WTC11 (cell line): ENCODE data around the gene PPM1L. TPM values are rescaled to one million over a fixed set of nuclear protein-coding genes. Genes with fewer than 3 reads are reported as not detected.

ENCODE experiments used
- ATAC-seq: fragments of 200-7000 bp; cut with Tn5 transposase; 2 replicates; pipeline ENCODE4 v1.10.0; 2021; ENCODE audit warnings: mild to moderate bottlenecking, moderate library complexity
- CTCF ChIA-PET: fragments of 300-600 bp; sonication (Branson Sonifier 250); formaldehyde crosslinking; loops from one replicate; lab custom pipeline; 2021; ENCODE audit warnings: antibody characterized with exemption; lab: Charles Lee
- POLR2A ChIA-PET: fragments of 350-600 bp; sonication (Branson Sonifier 250); formaldehyde crosslinking; loops from one replicate; lab custom pipeline; 2021; ENCODE audit warnings: antibody characterized with exemption; lab: Charles Lee
- DNase-seq: peaks from one replicate; pipeline ENCODE4 v3.0.0; 2021; ENCODE audit warnings: low spot score
- H3K27ac Mint-ChIP-seq: 2 replicates; pipeline ENCODE4 v1.8.0; 2021; ENCODE audit warnings: mixed read lengths
- H3K27me3 Mint-ChIP-seq: 2 replicates; pipeline ENCODE4 v1.8.0; 2021; ENCODE audit warnings: low read depth, mild to moderate bottlenecking, moderate library complexity, mixed read lengths
- H3K36me3 Mint-ChIP-seq: 2 replicates; pipeline ENCODE4 v1.8.0; 2021; ENCODE audit warnings: mixed read lengths
- H3K4me1 Mint-ChIP-seq: 2 replicates; pipeline ENCODE4 v1.8.0; 2022; ENCODE audit warnings: mixed read lengths
- H3K4me3 Mint-ChIP-seq: 2 replicates; pipeline ENCODE4 v1.8.0; 2021; ENCODE audit warnings: mild to moderate bottlenecking, moderate library complexity, mixed read lengths
- H3K9me3 Mint-ChIP-seq: 2 replicates; pipeline ENCODE4 v1.8.0; 2021; ENCODE audit warnings: mixed read lengths
- ETV6 ChIP-seq: sonication (generic); formaldehyde crosslinking; IDR thresholded peaks from 2 replicates; pipeline ENCODE4 v1.8.1; 2022; ENCODE audit warnings: mild to moderate bottlenecking, missing genetic modification reagents
- FOXJ3 ChIP-seq: sonication (generic); formaldehyde crosslinking; IDR thresholded peaks from 2 replicates; pipeline ENCODE4 v1.9.0; 2021; ENCODE audit warnings: missing genetic modification reagents, mild to moderate bottlenecking, borderline replicate concordance
- FOXK1 ChIP-seq: sonication (generic); formaldehyde crosslinking; IDR thresholded peaks from 2 replicates; pipeline ENCODE4 v1.8.0; 2022; ENCODE audit warnings: mild to moderate bottlenecking, moderate library complexity, missing genetic modification reagents
- IRF2 ChIP-seq: sonication (generic); formaldehyde crosslinking; IDR thresholded peaks from 2 replicates; pipeline ENCODE4 v1.8.0; 2022; ENCODE audit warnings: low read depth, missing genetic modification reagents, borderline replicate concordance
- KAT7 ChIP-seq: sonication (generic); formaldehyde crosslinking; IDR thresholded peaks from 2 replicates; pipeline ENCODE4 v1.8.1; 2023; ENCODE audit warnings: missing genetic modification reagents, mild to moderate bottlenecking, borderline replicate concordance
- MYBL2 ChIP-seq: sonication (generic); formaldehyde crosslinking; IDR thresholded peaks from 2 replicates; pipeline ENCODE4 v1.8.1; 2023; ENCODE audit warnings: mild to moderate bottlenecking, moderate library complexity, missing genetic modification reagents
- OVOL2 ChIP-seq: fragments of 250-450 bp; sonication (Bioruptor Pico); IDR thresholded peaks from 2 replicates; pipeline ENCODE4 v1.9.0; 2021; ENCODE audit warnings: mild to moderate bottlenecking, borderline replicate concordance
- RELA ChIP-seq: sonication (generic); formaldehyde crosslinking; IDR thresholded peaks from 2 replicates; pipeline ENCODE4 v1.8.1; 2022; ENCODE audit warnings: missing genetic modification reagents, mild to moderate bottlenecking, borderline replicate concordance
- RORB ChIP-seq: fragments of 250-450 bp; sonication (Bioruptor Pico); IDR thresholded peaks from 2 replicates; pipeline ENCODE4 v1.9.0; 2021; ENCODE audit warnings: mild to moderate bottlenecking
- SP1 ChIP-seq: sonication (generic); formaldehyde crosslinking; conservative IDR thresholded peaks from 2 replicates; pipeline ENCODE4 v1.8.1; 2022; ENCODE audit warnings: missing genetic modification reagents
- TCF7 ChIP-seq: sonication (generic); formaldehyde crosslinking; IDR thresholded peaks from 2 replicates; pipeline ENCODE4 v1.8.0; 2022; ENCODE audit warnings: mild to moderate bottlenecking, low read depth, missing genetic modification reagents, moderate library complexity
- ZNF121 ChIP-seq: sonication (generic); formaldehyde crosslinking; IDR thresholded peaks from 2 replicates; pipeline ENCODE4 v1.8.0; 2023; ENCODE audit warnings: missing genetic modification reagents
- ZNF423 ChIP-seq: fragments of 250-450 bp; sonication (Bioruptor Pico); IDR thresholded peaks from 2 replicates; pipeline ENCODE4 v2.1.2; 2022; ENCODE audit warnings: mild to moderate bottlenecking, moderate library complexity
- total RNA-seq: library from RNA; stranded (reverse); gene quantifications from 3 replicates; pipeline ENCODE4 v1.2.3, GENCODE V29; 2021
- TF ChIP-seq, protein P1 (sequence below): sonication (generic); formaldehyde crosslinking; IDR thresholded peaks from 2 replicates; pipeline ENCODE4 v1.8.0; 2022; ENCODE audit warnings: mild to moderate bottlenecking, missing genetic modification reagents
- TF ChIP-seq, protein P2 (sequence below): sonication (generic); formaldehyde crosslinking; IDR thresholded peaks from 2 replicates; pipeline ENCODE4 v1.8.0; 2022; ENCODE audit warnings: mild to moderate bottlenecking, missing genetic modification reagents
- TF ChIP-seq, protein P3 (sequence below): sonication (generic); formaldehyde crosslinking; conservative IDR thresholded peaks from 2 replicates; pipeline ENCODE4 v1.8.1; 2022; ENCODE audit warnings: mild to moderate bottlenecking, missing genetic modification reagents
- TF ChIP-seq, protein P4 (sequence below): sonication (generic); formaldehyde crosslinking; IDR thresholded peaks from 2 replicates; pipeline ENCODE4 v1.8.0; 2022; ENCODE audit warnings: mild to moderate bottlenecking, missing genetic modification reagents
- TF ChIP-seq, protein P5 (sequence below): sonication (generic); formaldehyde crosslinking; IDR thresholded peaks from 2 replicates; pipeline ENCODE4 v1.8.0; 2023; ENCODE audit warnings: missing genetic modification reagents, mild to moderate bottlenecking, borderline replicate concordance
- TF ChIP-seq, protein P6 (sequence below): sonication (generic); formaldehyde crosslinking; IDR thresholded peaks from 2 replicates; pipeline ENCODE4 v1.8.1; 2023; ENCODE audit warnings: mild to moderate bottlenecking, missing genetic modification reagents, moderate library complexity
- TF ChIP-seq, protein P7 (sequence below): sonication (generic); formaldehyde crosslinking; IDR thresholded peaks from 2 replicates; pipeline ENCODE4 v1.8.1; 2023; ENCODE audit warnings: mild to moderate bottlenecking, missing genetic modification reagents, borderline replicate concordance

Gene PPM1L
- total RNA-seq, 1 experiment from 2014 or later, result 18.1 TPM

DNA sequence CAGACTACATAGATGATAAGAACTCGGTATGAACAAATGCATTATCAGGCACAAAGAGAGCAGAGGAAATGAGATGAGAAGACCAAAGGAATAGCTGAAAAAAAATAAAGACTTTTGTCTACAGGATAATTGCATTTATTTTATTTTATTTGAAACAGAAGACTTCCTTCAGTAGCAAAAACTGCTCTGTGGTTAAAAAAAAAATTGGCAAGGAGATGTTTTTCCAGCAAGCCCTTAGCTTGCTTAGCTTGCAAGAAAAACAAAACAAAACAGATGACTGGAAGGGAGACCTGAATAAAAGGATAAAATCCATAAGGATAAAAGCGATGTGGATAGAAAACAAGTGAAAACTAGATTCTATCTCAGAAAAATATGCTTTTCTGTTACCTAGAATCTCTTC lies 9.1 kb upstream of the PPM1L start:
- DNase-seq (no peak), ATAC-seq (no peak)
- no peak overlapping the region for H3K27ac Mint-ChIP-seq
- TF ChIP-seq MYBL2 (CRISPR knock-in tag) (no peak), ZNF121 (no peak), OVOL2 (CRISPR knock-in tag) (no peak), SP1 (CRISPR knock-in tag) (no peak), KAT7 (CRISPR knock-in tag) (no peak)
- TF ChIP-seq, protein P1, sequence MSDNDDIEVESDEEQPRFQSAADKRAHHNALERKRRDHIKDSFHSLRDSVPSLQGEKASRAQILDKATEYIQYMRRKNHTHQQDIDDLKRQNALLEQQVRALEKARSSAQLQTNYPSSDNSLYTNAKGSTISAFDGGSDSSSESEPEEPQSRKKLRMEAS (CRISPR knock-in tag), result no peak
- TF ChIP-seq, protein P2, sequence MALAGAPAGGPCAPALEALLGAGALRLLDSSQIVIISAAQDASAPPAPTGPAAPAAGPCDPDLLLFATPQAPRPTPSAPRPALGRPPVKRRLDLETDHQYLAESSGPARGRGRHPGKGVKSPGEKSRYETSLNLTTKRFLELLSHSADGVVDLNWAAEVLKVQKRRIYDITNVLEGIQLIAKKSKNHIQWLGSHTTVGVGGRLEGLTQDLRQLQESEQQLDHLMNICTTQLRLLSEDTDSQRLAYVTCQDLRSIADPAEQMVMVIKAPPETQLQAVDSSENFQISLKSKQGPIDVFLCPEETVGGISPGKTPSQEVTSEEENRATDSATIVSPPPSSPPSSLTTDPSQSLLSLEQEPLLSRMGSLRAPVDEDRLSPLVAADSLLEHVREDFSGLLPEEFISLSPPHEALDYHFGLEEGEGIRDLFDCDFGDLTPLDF, result no peak
- TF ChIP-seq, protein P3, sequence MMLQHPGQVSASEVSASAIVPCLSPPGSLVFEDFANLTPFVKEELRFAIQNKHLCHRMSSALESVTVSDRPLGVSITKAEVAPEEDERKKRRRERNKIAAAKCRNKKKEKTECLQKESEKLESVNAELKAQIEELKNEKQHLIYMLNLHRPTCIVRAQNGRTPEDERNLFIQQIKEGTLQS (CRISPR knock-in tag), result no peak
- TF ChIP-seq, protein P4, sequence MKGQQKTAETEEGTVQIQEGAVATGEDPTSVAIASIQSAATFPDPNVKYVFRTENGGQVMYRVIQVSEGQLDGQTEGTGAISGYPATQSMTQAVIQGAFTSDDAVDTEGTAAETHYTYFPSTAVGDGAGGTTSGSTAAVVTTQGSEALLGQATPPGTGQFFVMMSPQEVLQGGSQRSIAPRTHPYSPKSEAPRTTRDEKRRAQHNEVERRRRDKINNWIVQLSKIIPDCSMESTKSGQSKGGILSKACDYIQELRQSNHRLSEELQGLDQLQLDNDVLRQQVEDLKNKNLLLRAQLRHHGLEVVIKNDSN (CRISPR knock-in tag), result no peak
- TF ChIP-seq, protein P5, sequence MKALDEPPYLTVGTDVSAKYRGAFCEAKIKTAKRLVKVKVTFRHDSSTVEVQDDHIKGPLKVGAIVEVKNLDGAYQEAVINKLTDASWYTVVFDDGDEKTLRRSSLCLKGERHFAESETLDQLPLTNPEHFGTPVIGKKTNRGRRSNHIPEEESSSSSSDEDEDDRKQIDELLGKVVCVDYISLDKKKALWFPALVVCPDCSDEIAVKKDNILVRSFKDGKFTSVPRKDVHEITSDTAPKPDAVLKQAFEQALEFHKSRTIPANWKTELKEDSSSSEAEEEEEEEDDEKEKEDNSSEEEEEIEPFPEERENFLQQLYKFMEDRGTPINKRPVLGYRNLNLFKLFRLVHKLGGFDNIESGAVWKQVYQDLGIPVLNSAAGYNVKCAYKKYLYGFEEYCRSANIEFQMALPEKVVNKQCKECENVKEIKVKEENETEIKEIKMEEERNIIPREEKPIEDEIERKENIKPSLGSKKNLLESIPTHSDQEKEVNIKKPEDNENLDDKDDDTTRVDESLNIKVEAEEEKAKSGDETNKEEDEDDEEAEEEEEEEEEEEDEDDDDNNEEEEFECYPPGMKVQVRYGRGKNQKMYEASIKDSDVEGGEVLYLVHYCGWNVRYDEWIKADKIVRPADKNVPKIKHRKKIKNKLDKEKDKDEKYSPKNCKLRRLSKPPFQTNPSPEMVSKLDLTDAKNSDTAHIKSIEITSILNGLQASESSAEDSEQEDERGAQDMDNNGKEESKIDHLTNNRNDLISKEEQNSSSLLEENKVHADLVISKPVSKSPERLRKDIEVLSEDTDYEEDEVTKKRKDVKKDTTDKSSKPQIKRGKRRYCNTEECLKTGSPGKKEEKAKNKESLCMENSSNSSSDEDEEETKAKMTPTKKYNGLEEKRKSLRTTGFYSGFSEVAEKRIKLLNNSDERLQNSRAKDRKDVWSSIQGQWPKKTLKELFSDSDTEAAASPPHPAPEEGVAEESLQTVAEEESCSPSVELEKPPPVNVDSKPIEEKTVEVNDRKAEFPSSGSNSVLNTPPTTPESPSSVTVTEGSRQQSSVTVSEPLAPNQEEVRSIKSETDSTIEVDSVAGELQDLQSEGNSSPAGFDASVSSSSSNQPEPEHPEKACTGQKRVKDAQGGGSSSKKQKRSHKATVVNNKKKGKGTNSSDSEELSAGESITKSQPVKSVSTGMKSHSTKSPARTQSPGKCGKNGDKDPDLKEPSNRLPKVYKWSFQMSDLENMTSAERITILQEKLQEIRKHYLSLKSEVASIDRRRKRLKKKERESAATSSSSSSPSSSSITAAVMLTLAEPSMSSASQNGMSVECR, result no peak
- TF ChIP-seq, all 79 proteins: peak for 0
- no peaks in the 10 kb centered on the region; the same call in 1 of the 2 replicates for H3K27me3 Mint-ChIP-seq
- H3K4me3 Mint-ChIP-seq, result no peak overlapping the region
- no peaks in the 10 kb centered on the region for H3K36me3 Mint-ChIP-seq
- CTCF ChIA-PET, result no interaction called here
- no peaks in the 10 kb centered on the region for H3K9me3 Mint-ChIP-seq
- peaks cover 9% of the 10 kb centered on the region; the same call in 1 of the 2 replicates for H3K4me1 Mint-ChIP-seq
- POLR2A ChIA-PET, result interaction anchor here (1.0 kb wide), 1 partner anchor 8 kb away, joined by 4 read pairs; the partner anchor contains the start of gene PPM1L

DNA sequence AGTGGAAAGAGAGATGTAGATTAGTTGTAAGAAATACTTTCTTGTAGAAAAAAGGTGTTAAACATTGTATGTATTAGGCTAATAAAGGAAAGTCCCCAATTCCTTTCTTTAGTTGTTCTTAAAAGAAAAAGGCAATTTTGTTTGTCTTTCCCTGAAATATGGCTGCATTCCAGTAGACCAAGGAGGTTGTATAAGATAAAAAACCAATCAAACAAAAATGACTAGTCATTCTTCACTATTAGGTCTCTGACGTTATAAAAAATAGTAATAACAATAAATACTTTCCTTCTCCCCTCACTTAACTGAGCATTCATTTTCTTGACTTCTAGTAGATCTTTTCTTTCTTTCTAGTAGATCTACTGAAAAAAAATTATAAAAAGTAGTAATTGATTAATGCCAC lies 8.6 kb upstream of the PPM1L start:
- ATAC-seq, result no peak
- no peaks in the 10 kb centered on the region; the same call in 1 of the 2 replicates for H3K27me3 Mint-ChIP-seq
- TF ChIP-seq, protein P6, sequence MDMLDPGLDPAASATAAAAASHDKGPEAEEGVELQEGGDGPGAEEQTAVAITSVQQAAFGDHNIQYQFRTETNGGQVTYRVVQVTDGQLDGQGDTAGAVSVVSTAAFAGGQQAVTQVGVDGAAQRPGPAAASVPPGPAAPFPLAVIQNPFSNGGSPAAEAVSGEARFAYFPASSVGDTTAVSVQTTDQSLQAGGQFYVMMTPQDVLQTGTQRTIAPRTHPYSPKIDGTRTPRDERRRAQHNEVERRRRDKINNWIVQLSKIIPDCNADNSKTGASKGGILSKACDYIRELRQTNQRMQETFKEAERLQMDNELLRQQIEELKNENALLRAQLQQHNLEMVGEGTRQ (CRISPR knock-in tag), result no peak
- TF ChIP-seq, protein P3 (CRISPR knock-in tag), result no peak
- TF ChIP-seq IRF2 (CRISPR knock-in tag) (no peak), ZNF423 (CRISPR knock-in tag) (no peak), FOXJ3 (CRISPR knock-in tag) (no peak), RELA (CRISPR knock-in tag) (no peak), RORB (CRISPR knock-in tag) (no peak), ETV6 (CRISPR knock-in tag) (no peak), FOXK1 (CRISPR knock-in tag) (no peak), TCF7 (CRISPR knock-in tag) (no peak)
- TF ChIP-seq, protein P7, sequence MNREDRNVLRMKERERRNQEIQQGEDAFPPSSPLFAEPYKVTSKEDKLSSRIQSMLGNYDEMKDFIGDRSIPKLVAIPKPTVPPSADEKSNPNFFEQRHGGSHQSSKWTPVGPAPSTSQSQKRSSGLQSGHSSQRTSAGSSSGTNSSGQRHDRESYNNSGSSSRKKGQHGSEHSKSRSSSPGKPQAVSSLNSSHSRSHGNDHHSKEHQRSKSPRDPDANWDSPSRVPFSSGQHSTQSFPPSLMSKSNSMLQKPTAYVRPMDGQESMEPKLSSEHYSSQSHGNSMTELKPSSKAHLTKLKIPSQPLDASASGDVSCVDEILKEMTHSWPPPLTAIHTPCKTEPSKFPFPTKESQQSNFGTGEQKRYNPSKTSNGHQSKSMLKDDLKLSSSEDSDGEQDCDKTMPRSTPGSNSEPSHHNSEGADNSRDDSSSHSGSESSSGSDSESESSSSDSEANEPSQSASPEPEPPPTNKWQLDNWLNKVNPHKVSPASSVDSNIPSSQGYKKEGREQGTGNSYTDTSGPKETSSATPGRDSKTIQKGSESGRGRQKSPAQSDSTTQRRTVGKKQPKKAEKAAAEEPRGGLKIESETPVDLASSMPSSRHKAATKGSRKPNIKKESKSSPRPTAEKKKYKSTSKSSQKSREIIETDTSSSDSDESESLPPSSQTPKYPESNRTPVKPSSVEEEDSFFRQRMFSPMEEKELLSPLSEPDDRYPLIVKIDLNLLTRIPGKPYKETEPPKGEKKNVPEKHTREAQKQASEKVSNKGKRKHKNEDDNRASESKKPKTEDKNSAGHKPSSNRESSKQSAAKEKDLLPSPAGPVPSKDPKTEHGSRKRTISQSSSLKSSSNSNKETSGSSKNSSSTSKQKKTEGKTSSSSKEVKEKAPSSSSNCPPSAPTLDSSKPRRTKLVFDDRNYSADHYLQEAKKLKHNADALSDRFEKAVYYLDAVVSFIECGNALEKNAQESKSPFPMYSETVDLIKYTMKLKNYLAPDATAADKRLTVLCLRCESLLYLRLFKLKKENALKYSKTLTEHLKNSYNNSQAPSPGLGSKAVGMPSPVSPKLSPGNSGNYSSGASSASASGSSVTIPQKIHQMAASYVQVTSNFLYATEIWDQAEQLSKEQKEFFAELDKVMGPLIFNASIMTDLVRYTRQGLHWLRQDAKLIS, result no peak
- ChIA-PET CTCF (no interaction called here), POLR2A (interaction anchor here (1.0 kb wide), 1 partner anchor 8 kb away, joined by 4 read pairs; the partner anchor contains the start of gene PPM1L)
- no peaks in the 10 kb centered on the region for H3K9me3 Mint-ChIP-seq
- H3K4me1 Mint-ChIP-seq, result peaks cover 9% of the 10 kb centered on the region; the same call in 1 of the 2 replicates
- H3K4me3 Mint-ChIP-seq, result no peak overlapping the region
- no peaks in the 10 kb centered on the region for H3K36me3 Mint-ChIP-seq
- no peak for DNase-seq
- H3K27ac Mint-ChIP-seq, result no peak overlapping the region
